Osteoblast (primary cell): Measurements from ENCODE around the gene CEP85L. TPM values are rescaled to one million over a fixed set of nuclear protein-coding genes. Genes with fewer than 3 reads are reported as not detected.

Source experiments
- DNase-seq: peaks from one replicate; pipeline ENCODE4 v3.0.0; 2011; ENCODE audit warnings: low spot score, mixed read lengths; ENCODE audit not compliant: insufficient read length; ENCODE audit errors: missing footprints
- H2AFZ ChIP-seq: 2 replicates; pipeline ENCODE4 v1.6.0; 2011; ENCODE audit warnings: mild to moderate bottlenecking, low read length
- H3K27ac ChIP-seq: 2 replicates; pipeline ENCODE4 v1.5.1; 2011; ENCODE audit warnings: mild to moderate bottlenecking, low read depth, low read length, moderate library complexity
- H3K27me3 ChIP-seq: 2 replicates; pipeline ENCODE4 v1.6.0; 2012; ENCODE audit warnings: mild to moderate bottlenecking, control low read depth, inconsistent platforms, low read length, moderate library complexity; ENCODE audit not compliant: insufficient read depth
- H3K36me3 ChIP-seq: 2 replicates; pipeline ENCODE4 v1.5.1; 2011; ENCODE audit warnings: mild to moderate bottlenecking, low read length, control low read depth, moderate library complexity; ENCODE audit not compliant: insufficient read depth
- H3K4me1 ChIP-seq: 2 replicates; pipeline ENCODE4 v1.5.1; 2011; ENCODE audit warnings: mild to moderate bottlenecking, low read length, control low read depth, moderate library complexity; ENCODE audit not compliant: insufficient read depth
- H3K4me2 ChIP-seq: 2 replicates; pipeline ENCODE4 v1.6.0; 2011; ENCODE audit warnings: mild to moderate bottlenecking, low read length; ENCODE audit not compliant: insufficient read depth
- H3K4me3 ChIP-seq: fragments of 200-600 bp; sonication (generic); 3 replicates; pipeline ENCODE4 v1.5.1; 2012; ENCODE audit warnings: mild to moderate bottlenecking, low read length, inconsistent platforms; ENCODE audit not compliant: insufficient read depth
- H3K79me2 ChIP-seq: 2 replicates; pipeline ENCODE4 v1.6.0; 2012; ENCODE audit warnings: mild to moderate bottlenecking, low read length, control low read depth, inconsistent platforms; ENCODE audit not compliant: insufficient read depth
- H3K9me3 ChIP-seq: 2 replicates; pipeline ENCODE4 v1.5.1; 2011; ENCODE audit warnings: low read depth, low read length, control low read depth
- H4K20me1 ChIP-seq: 2 replicates; pipeline ENCODE4 v1.6.0; 2012; ENCODE audit warnings: mild to moderate bottlenecking, low read length, control low read depth; ENCODE audit not compliant: insufficient read depth
- CTCF ChIP-seq: IDR thresholded peaks from 2 replicates; pipeline ENCODE4 v1.5.1; 2011; ENCODE audit warnings: mild to moderate bottlenecking, low read depth, low read length, moderate library complexity; ENCODE audit errors: extremely low read depth
- total RNA-seq: library from RNA; depleted of rRNA; stranded (reverse); fragments of >200 nt; gene quantifications from 2 replicates; pipeline ENCODE4 v1.2.3, GENCODE V29; 2012

The CEP85L gene
- total RNA-seq, 1 donor, result 15.2 TPM

- Histone ChIP-seq H3K9me3 (no peaks in the 10 kb centered on the region), H3K79me2 (peaks cover 59% of the 10 kb centered on the region), H3K27ac (no peak overlapping the region), H2AFZ (no peak overlapping the region), H3K4me3 (no peak overlapping the region), H3K4me1 (no peaks in the 10 kb centered on the region), H3K27me3 (no peaks in the 10 kb centered on the region), H3K36me3 (no peaks in the 10 kb centered on the region), H4K20me1 (peaks cover 4% of the 10 kb centered on the region), H3K4me2 (no peak overlapping the region)
- no peak for DNase-seq
- no peak for TF ChIP-seq CTCF
Observed at GRCh38 chr6:118528129-118528528, 123.3 kb downstream of the CEP85L start.

- H3K79me2 ChIP-seq, result peaks cover 44% of the 10 kb centered on the region
- H3K27me3 ChIP-seq, result no peaks in the 10 kb centered on the region
- H3K4me1 ChIP-seq, result no peaks in the 10 kb centered on the region
- TF ChIP-seq CTCF, result no peak
- H3K36me3 ChIP-seq, result peaks cover 15% of the 10 kb centered on the region
- no peak overlapping the region for H3K4me3 ChIP-seq
- H3K9me3 ChIP-seq, result no peaks in the 10 kb centered on the region
- DNase-seq, result peak; percentile 26
- peaks cover 10% of the 10 kb centered on the region for H4K20me1 ChIP-seq
- no peak overlapping the region for H3K4me2 ChIP-seq
- no peak overlapping the region for H2AFZ ChIP-seq
- H3K27ac ChIP-seq, result no peak overlapping the region
Observed at GRCh38 chr6:118525913-118526780, 125.2 kb downstream of the CEP85L start.

- no peaks in the 10 kb centered on the region for H3K27me3 ChIP-seq
- H3K4me2 ChIP-seq, result no peak overlapping the region
- no peak for TF ChIP-seq CTCF
- peaks cover 37% of the 10 kb centered on the region for H3K79me2 ChIP-seq
- H3K27ac ChIP-seq, result no peak overlapping the region
- peaks cover 10% of the 10 kb centered on the region for H4K20me1 ChIP-seq
- no peak overlapping the region for H2AFZ ChIP-seq
- no peak overlapping the region for H3K4me3 ChIP-seq
- peak; percentile 10 for DNase-seq
- H3K4me1 ChIP-seq, result no peaks in the 10 kb centered on the region
- H3K9me3 ChIP-seq, result no peaks in the 10 kb centered on the region
- peaks cover 15% of the 10 kb centered on the region for H3K36me3 ChIP-seq
Observed at GRCh38 chr6:118524686-118525085, 126.7 kb downstream of the CEP85L start.

- Histone ChIP-seq H3K36me3 (peaks cover 15% of the 10 kb centered on the region), H2AFZ (no peak overlapping the region), H3K27me3 (no peaks in the 10 kb centered on the region), H3K79me2 (peaks cover 31% of the 10 kb centered on the region), H4K20me1 (peaks cover 10% of the 10 kb centered on the region), H3K9me3 (no peaks in the 10 kb centered on the region), H3K4me1 (no peaks in the 10 kb centered on the region), H3K4me3 (no peak overlapping the region), H3K4me2 (no peak overlapping the region), H3K27ac (no peak overlapping the region)
- no peak for DNase-seq
- TF ChIP-seq CTCF, result no peak
Observed at GRCh38 chr6:118523216-118523615, 128.2 kb downstream of the CEP85L start.
